Upper lobe of left lung (tissue), 6 donors: ENCODE data around the gene DISC1. TPM values are rescaled to one million over a fixed set of nuclear protein-coding genes. Genes with fewer than 3 reads are reported as not detected.
"Not testable (repeated sequence)": the region's sequence is repeated elsewhere in the genome, so short reads cannot be mapped to it uniquely, and the experiment has no call there.

Experiments
- ATAC-seq, 2 donors: fragments of 200-7000 bp; cut with Tn5 transposase; one replicate each; pipeline ENCODE4 v1.9.1; 2022; ENCODE audit warnings: mild to moderate bottlenecking in 2 of 2, moderate library complexity in 2 of 2; ENCODE audit not compliant: low FRiP score in 2 of 2
- DNase-seq, 2 donors: peaks; one replicate each; pipeline ENCODE4 v3.0.0-alpha.2; 2019 to 2020
- H3K27ac ChIP-seq, 4 donors: fragments of 200-600 bp; sonication (generic); one replicate each; pipeline ENCODE4 v1.5.1; 2016 to 2019
- H3K27me3 ChIP-seq, 4 donors: fragments of 200-600 bp; sonication (generic); one replicate each; pipeline ENCODE4 v1.5.1; 2017 to 2019
- H3K36me3 ChIP-seq, 4 donors: fragments of 200-600 bp; sonication (generic); one replicate each; pipeline ENCODE4 v1.5.1; 2016 to 2019
- H3K4me1 ChIP-seq, 4 donors: fragments of 200-600 bp; sonication (generic); one replicate each; pipeline ENCODE4 v1.5.1; 2018 to 2019
- H3K4me3 ChIP-seq, 4 donors: fragments of 200-600 bp; sonication (generic); one replicate each; pipeline ENCODE4 v1.5.1; 2017 to 2019; ENCODE audit warnings: mild to moderate bottlenecking in 2 of 4, moderate library complexity in 1 of 4
- H3K9me3 ChIP-seq, 4 donors: fragments of 200-600 bp; sonication (generic); one replicate each; pipeline ENCODE4 v1.5.1; 2018 to 2019
- CTCF ChIP-seq, 6 experiments: fragments of 450-650 bp in 4 of 6; fragments of 200-600 bp in 2 of 6; sonication (generic) in 2 of 6; IDR thresholded peaks; one replicate each; pipeline ENCODE4 v1.5.1; 2016 to 2019; ENCODE audit warnings: antibody characterized with exemption in 6 of 6
- EP300 ChIP-seq, 4 donors: sonication (generic); formaldehyde crosslinking; IDR thresholded peaks; one replicate each; pipeline ENCODE4 v1.5.1; 2017; ENCODE audit warnings: antibody characterized with exemption in 4 of 4, control low read depth in 2 of 4
- POLR2A ChIP-seq, 4 donors: fragments of 450-650 bp; IDR thresholded peaks; one replicate each; pipeline ENCODE4 v1.5.1; 2016 to 2017; ENCODE audit warnings: antibody characterized with exemption in 4 of 4, mild to moderate bottlenecking in 2 of 4
- POLR2AphosphoS5 ChIP-seq, 2 donors: sonication (generic); formaldehyde crosslinking; IDR thresholded peaks; one replicate each; pipeline ENCODE4 v1.5.1; 2017; ENCODE audit warnings: antibody characterized with exemption in 2 of 2
- WGBS, 2 donors: methylation state at CpG; one replicate each; pipeline ENCODE4 v1.1.5; 2017 to 2018; 5-methylcytosine and 5-hydroxymethylcytosine counted together
- total RNA-seq, 6 donors: library from RNA; depleted of rRNA in 4 of 6; stranded (reverse); fragments of >200 nt in 4 of 6; gene quantifications; one replicate each; pipeline versions ENCODE4 v1.1.0 to v1.2.1, GENCODE V29; 2016 to 2021
- donor health status: DM: no; HTN: no; CAD: no; lungs with moderate emphysema.
- donor health status: DM: no; HTN: yes; CAD: no; lungs with severe emphysema.

DISC1 gene
- total RNA-seq, 6 donors from 2014 or later, result 6.1 to 16.8 (median 10.5) TPM

- Histone ChIP-seq H3K4me1 (peaks cover 0 to 6% (median under 1%) of the 10 kb centered on the region in 4 donors), H3K27ac (no peak overlapping the region), H3K36me3 (no peaks in the 10 kb centered on the region), H3K9me3 (no peaks in the 10 kb centered on the region), H3K4me3 (no peak overlapping the region), H3K27me3 (no peaks in the 10 kb centered on the region)
- ATAC-seq (no peak), DNase-seq (no peak)
- TF ChIP-seq POLR2AphosphoS5 (IDR thresholded peaks at IDR 0.05) (no peak), POLR2A (IDR thresholded peaks at IDR 0.05) (no peak), EP300 (IDR thresholded peaks at IDR 0.05) (no peak), CTCF (IDR thresholded peaks at IDR 0.05) (no peak)
Observed at GRCh38 chr1:231619257-231619634, 7.3 kb upstream of the DISC1 start.

- not testable (repeated sequence) for H3K27me3 ChIP-seq, H3K27ac ChIP-seq, ATAC-seq, H3K4me3 ChIP-seq, DNase-seq, H3K9me3 ChIP-seq, H3K36me3 ChIP-seq
- WGBS, 2 donors, result 93 to 96% methylated on average over 4 of the region's 4 CpGs
- peaks cover 7 to 37% (median 16%) of the 10 kb centered on the region in 4 donors for H3K4me1 ChIP-seq
Observed at GRCh38 chr1:231625042-231625441, 1.5 kb upstream of the DISC1 start.

GRCh38 chr1:231625975-231626534, 535 bp upstream of the DISC1 start:
- H3K4me1 ChIP-seq, result peaks cover 7 to 37% (median 16%) of the 10 kb centered on the region in 4 donors
- no peak for TF ChIP-seq CTCF (IDR thresholded peaks at IDR 0.05)
- no peak for TF ChIP-seq POLR2A (IDR thresholded peaks at IDR 0.05)
- no peak for TF ChIP-seq EP300 (IDR thresholded peaks at IDR 0.05)
- no peak for TF ChIP-seq POLR2AphosphoS5 (IDR thresholded peaks at IDR 0.05)
- WGBS, 2 donors, result 18 to 19% methylated on average over 7 of the region's 7 CpGs
- H3K36me3 ChIP-seq, result no peaks in the 10 kb centered on the region
- H3K27me3 ChIP-seq, result no peaks in the 10 kb centered on the region
- DNase-seq (no peak), ATAC-seq (no peak)
- peak overlapping the region in 3 of 4 donors; percentile 84 to 92 (median 91) for H3K27ac ChIP-seq
- H3K4me3 ChIP-seq, result peak overlapping the region; percentile 79 to 95 (median 86)
- H3K9me3 ChIP-seq, result no peaks in the 10 kb centered on the region

- no peaks in the 10 kb centered on the region for H3K9me3 ChIP-seq
- peaks cover 7 to 37% (median 16%) of the 10 kb centered on the region in 4 donors for H3K4me1 ChIP-seq
- TF ChIP-seq EP300 (IDR thresholded peaks at IDR 0.05) (no peak), CTCF (IDR thresholded peaks at IDR 0.05) (peak in 1 of 6 experiments; percentile 4), POLR2AphosphoS5 (IDR thresholded peaks at IDR 0.05) (peak; percentile 10 to 46), POLR2A (IDR thresholded peaks at IDR 0.05) (peak in 1 of 4 donors; percentile 26)
- peak overlapping the region; percentile 79 to 95 (median 86) for H3K4me3 ChIP-seq
- 2 to 3% methylated on average over 18 to 29 of the region's 49 CpGs for WGBS, 2 donors
- H3K36me3 ChIP-seq, result no peaks in the 10 kb centered on the region
- no peaks in the 10 kb centered on the region for H3K27me3 ChIP-seq
- peak; percentile 75 to 87 for ATAC-seq
- peak overlapping the region; percentile 84 to 94 (median 92) for H3K27ac ChIP-seq
- peak; percentile 69 to 88 for DNase-seq
Observed at GRCh38 chr1:231626951-231627614, 493 bp downstream of the DISC1 start.

GRCh38 chr1:231628207-231628876, 1.8 kb downstream of the DISC1 start:
- no peaks in the 10 kb centered on the region for H3K9me3 ChIP-seq
- peaks cover 7 to 37% (median 16%) of the 10 kb centered on the region in 4 donors for H3K4me1 ChIP-seq
- H3K4me3 ChIP-seq, result no peak overlapping the region
- no peaks in the 10 kb centered on the region for H3K36me3 ChIP-seq
- DNase-seq (no peak), ATAC-seq (no peak)
- TF ChIP-seq POLR2AphosphoS5 (IDR thresholded peaks at IDR 0.05) (no peak), POLR2A (IDR thresholded peaks at IDR 0.05) (no peak), EP300 (IDR thresholded peaks at IDR 0.05) (no peak), CTCF (IDR thresholded peaks at IDR 0.05) (no peak)
- H3K27ac ChIP-seq, result peak overlapping the region; percentile 67 to 92 (median 88)
- H3K27me3 ChIP-seq, result no peaks in the 10 kb centered on the region
- WGBS, 2 donors, result 77 to 79% methylated on average over 5 of the region's 5 CpGs
